Measurements from ENCODE around the gene IFNG. TPM values are rescaled to one million over a fixed set of nuclear protein-coding genes. Genes with fewer than 3 reads are reported as not detected.

IFNG gene
- total RNA-seq, 1 experiment from 2014 or later = 0.44 TPM

DNA sequence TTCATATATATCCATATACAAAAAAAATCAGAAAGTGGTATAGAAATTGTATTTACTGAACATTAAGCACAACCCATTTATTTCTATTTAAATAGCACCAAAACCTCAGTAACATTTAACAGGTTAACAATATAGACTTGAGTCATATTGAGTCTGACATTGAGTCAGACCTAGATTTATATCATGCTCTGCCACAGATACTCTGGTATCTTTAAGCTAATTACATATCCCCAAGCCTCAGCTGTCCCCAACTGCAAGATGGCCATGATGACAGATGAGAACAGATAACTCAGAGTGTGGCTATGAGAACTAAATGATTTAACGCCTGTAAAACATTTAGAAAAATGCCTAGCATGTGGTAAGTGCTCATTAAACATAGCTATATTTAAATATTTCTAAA is 40.3 kb downstream of the IFNG start (continued):
- TF ChIP-seq ZNF274 (IDR thresholded peaks at IDR 0.05; ENCODE audit: low read depth, low read length) (no peak), FOSL1 (IDR thresholded peaks at IDR 0.05; ENCODE audit: low read depth) (no peak), POLR2A (IDR thresholded peaks at IDR 0.05; ENCODE audit: borderline replicate concordance, extremely low read depth, insufficient read depth, insufficient read length) (no peak)

DNA sequence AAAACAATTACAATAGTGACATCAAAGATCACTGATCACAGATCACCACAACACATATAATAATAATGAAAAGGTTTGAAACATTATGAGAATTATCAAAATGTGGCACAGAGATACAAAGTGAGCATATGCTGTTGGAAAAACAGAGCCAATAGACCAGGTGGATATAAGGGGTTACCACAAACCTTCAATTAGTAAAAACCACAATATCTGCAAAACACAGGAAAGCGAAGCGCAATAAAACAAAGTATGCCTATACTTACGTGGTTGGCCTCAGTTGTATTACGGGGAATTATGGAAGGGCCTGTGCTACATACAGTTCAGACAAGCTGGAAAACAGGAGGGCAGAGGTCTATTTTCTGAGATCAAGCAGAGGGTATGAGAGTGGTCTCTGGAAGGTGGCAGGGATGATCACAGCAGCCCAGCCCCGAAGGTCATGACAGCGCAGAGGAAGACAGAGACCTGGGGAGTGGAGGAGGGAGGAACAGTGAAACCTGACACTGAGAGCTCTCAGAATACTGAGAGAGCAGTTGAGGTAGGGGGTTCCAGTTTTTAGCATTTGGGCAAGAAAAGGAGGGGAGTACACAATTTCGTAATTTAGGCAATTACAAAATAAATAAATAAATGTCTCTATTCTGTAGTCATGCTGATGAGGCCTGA is 41.3 kb downstream of the IFNG start:
- ATAC-seq = no peak
- DNase-seq (ENCODE audit: low read depth, low spot score) = no peak
- CTCF ChIA-PET = no interaction called here
- Histone ChIP-seq H3K4me3 (replicated peaks in 1 of 2; ENCODE audit: low read depth in 1 of 2, low read length in 2 of 2) (no peak overlapping the region), H3K79me2 (ENCODE audit: insufficient read depth, low read length) (no peaks in the 10 kb centered on the region), H3K36me3 (ENCODE audit: control insufficient read depth in 1 of 2, insufficient read depth in 2 of 2, low read length in 2 of 2) (no peaks in the 10 kb centered on the region), H3K4me2 (ENCODE audit: low read length) (no peak overlapping the region), H3K9ac (ENCODE audit: low read length) (no peak overlapping the region), H3K4me1 (ENCODE audit: control insufficient read depth in 1 of 2, insufficient read depth in 2 of 2, low read length in 2 of 2) (no peaks in the 10 kb centered on the region), H3K9me2 (ENCODE audit: insufficient read depth) (no peaks in the 10 kb centered on the region), H3K27me3 (ENCODE audit: insufficient read depth, low read length) (no peaks in the 10 kb centered on the region), H2AFZ (ENCODE audit: low read depth, low read length, poor library complexity, severe bottlenecking) (no peak overlapping the region), H4K20me1 (ENCODE audit: insufficient read depth) (no peaks in the 10 kb centered on the region), H3K9me3 (ENCODE audit: control insufficient read depth in 1 of 2, insufficient read depth in 1 of 2, low read depth in 1 of 2, low read length in 2 of 2) (no peaks in the 10 kb centered on the region), H3K27ac (ENCODE audit: low read depth, low read length) (no peak overlapping the region)
- BruUV-seq (replicated peaks) = no TSS peak
- RAD21 ChIA-PET (ENCODE audit: low non-redundant PET in 1 of 2, low total read pairs in 2 of 2, uncharacterized antibody in 2 of 2, unreplicated experiment in 2 of 2) = no interaction called here
- intact Hi-C loops (cut with micrococcal nuclease) = no loop called here
- TF ChIP-seq POLR2AphosphoS5 (IDR thresholded peaks at IDR 0.05; ENCODE audit: low read depth, low read length) (no peak), ELF1 (IDR thresholded peaks at IDR 0.05; ENCODE audit: borderline replicate concordance, low read depth) (no peak)
- POLR2A ChIA-PET = no interaction called here

GRCh38 chr12:68117661-68118060 is 41.9 kb downstream of the IFNG start:
- Histone ChIP-seq H4K20me1 (ENCODE audit: insufficient read depth) (no peaks in the 10 kb centered on the region), H3K9me2 (ENCODE audit: insufficient read depth) (no peaks in the 10 kb centered on the region), H3K9me3 (ENCODE audit: control insufficient read depth in 1 of 2, insufficient read depth in 1 of 2, low read depth in 1 of 2, low read length in 2 of 2) (no peaks in the 10 kb centered on the region), H3K9ac (ENCODE audit: low read length) (no peak overlapping the region), H2AFZ (ENCODE audit: low read depth, low read length, poor library complexity, severe bottlenecking) (no peak overlapping the region), H3K4me2 (ENCODE audit: low read length) (no peak overlapping the region), H3K4me3 (replicated peaks in 1 of 2; ENCODE audit: low read depth in 1 of 2, low read length in 2 of 2) (no peak overlapping the region), H3K27ac (ENCODE audit: low read depth, low read length) (no peak overlapping the region), H3K4me1 (ENCODE audit: control insufficient read depth in 1 of 2, insufficient read depth in 2 of 2, low read length in 2 of 2) (no peaks in the 10 kb centered on the region), H3K27me3 (ENCODE audit: insufficient read depth, low read length) (no peaks in the 10 kb centered on the region), H3K36me3 (ENCODE audit: control insufficient read depth in 1 of 2, insufficient read depth in 2 of 2, low read length in 2 of 2) (no peaks in the 10 kb centered on the region), H3K79me2 (ENCODE audit: insufficient read depth, low read length) (no peaks in the 10 kb centered on the region)
- CTCF ChIA-PET = no interaction called here
- intact Hi-C loops (cut with micrococcal nuclease) = no loop called here
- BruUV-seq (replicated peaks) = no TSS peak
- POLR2A ChIA-PET = no interaction called here
- DNase-seq (ENCODE audit: low read depth, low spot score) = no peak
- RAD21 ChIA-PET (ENCODE audit: low non-redundant PET in 1 of 2, low total read pairs in 2 of 2, uncharacterized antibody in 2 of 2, unreplicated experiment in 2 of 2) = no interaction called here
- no peak for ATAC-seq
- TF ChIP-seq CBX3 (IDR thresholded peaks at IDR 0.05; ENCODE audit: low read depth) (no peak), ELF1 (IDR thresholded peaks at IDR 0.05; ENCODE audit: borderline replicate concordance, low read depth) (no peak), SP1 (IDR thresholded peaks at IDR 0.05; ENCODE audit: low read depth) (no peak), REST (IDR thresholded peaks at IDR 0.05; ENCODE audit: low read depth) (no peak), FOSL1 (IDR thresholded peaks at IDR 0.05; ENCODE audit: low read depth) (no peak), ATF3 (IDR thresholded peaks at IDR 0.05) (no peak), RAD21 (IDR thresholded peaks at IDR 0.05; ENCODE audit: low read depth) (no peak), ZFX (IDR thresholded peaks at IDR 0.05) (no peak), CTCF (IDR thresholded peaks at IDR 0.05 in 2 of 3, conservative IDR thresholded peaks at IDR 0.05 in 1 of 3; ENCODE audit: borderline replicate concordance in 1 of 3, insufficient read depth in 1 of 3, low read depth in 2 of 3, low read length in 2 of 3) (no peak), SRF (IDR thresholded peaks at IDR 0.05; ENCODE audit: low read depth) (no peak), JUND (IDR thresholded peaks at IDR 0.05) (no peak)
